ENCODE results near the gene GRHL1. TPM values are rescaled to one million over a fixed set of nuclear protein-coding genes. Genes with fewer than 3 reads are reported as not detected.
"Not testable (repeated sequence)": the region's sequence is repeated elsewhere in the genome, so short reads cannot be mapped to it uniquely, and the experiment has no call there.

The GRHL1 gene
- total and polyA plus RNA-seq, 2 experiments from 2014 or later, result 0.92 to 1.5 TPM

DNA sequence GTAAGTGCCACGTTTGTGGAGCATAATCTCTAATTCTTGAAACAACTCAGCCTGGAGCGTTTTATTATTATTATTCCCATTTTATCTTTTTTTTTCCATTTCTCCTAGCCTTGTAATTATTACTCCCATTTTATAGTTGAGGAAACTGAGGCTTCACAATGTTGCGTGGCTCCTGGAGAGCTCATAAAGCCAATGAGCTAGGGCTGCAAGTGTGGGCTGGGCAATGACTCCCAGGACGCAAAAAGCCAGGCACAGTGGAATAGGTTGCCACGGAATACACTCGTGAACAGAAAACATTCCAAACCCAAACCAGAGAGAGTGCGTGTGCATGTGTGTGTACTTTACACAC is 78.4 kb downstream of the GRHL1 start:
- no peak overlapping the region for H3K4me3 ChIP-seq
- no peaks in the 10 kb centered on the region for H3K36me3 ChIP-seq
- no peaks in the 10 kb centered on the region for H3K9me3 ChIP-seq (ENCODE audit: low read depth)
- no peaks in the 10 kb centered on the region for H3K27me3 ChIP-seq
- DNase-seq (ENCODE audit: low read depth in 1 of 2, low spot score in 1 of 2), result no peak
- TF ChIP-seq, protein P1, sequence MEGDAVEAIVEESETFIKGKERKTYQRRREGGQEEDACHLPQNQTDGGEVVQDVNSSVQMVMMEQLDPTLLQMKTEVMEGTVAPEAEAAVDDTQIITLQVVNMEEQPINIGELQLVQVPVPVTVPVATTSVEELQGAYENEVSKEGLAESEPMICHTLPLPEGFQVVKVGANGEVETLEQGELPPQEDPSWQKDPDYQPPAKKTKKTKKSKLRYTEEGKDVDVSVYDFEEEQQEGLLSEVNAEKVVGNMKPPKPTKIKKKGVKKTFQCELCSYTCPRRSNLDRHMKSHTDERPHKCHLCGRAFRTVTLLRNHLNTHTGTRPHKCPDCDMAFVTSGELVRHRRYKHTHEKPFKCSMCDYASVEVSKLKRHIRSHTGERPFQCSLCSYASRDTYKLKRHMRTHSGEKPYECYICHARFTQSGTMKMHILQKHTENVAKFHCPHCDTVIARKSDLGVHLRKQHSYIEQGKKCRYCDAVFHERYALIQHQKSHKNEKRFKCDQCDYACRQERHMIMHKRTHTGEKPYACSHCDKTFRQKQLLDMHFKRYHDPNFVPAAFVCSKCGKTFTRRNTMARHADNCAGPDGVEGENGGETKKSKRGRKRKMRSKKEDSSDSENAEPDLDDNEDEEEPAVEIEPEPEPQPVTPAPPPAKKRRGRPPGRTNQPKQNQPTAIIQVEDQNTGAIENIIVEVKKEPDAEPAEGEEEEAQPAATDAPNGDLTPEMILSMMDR (IDR thresholded peaks at IDR 0.05; ENCODE audit: low read depth, low read length), result no peak
- H3K4me1 ChIP-seq (ENCODE audit: low read depth), result no peaks in the 10 kb centered on the region
- H3K27ac ChIP-seq, result no peak overlapping the region

DNA sequence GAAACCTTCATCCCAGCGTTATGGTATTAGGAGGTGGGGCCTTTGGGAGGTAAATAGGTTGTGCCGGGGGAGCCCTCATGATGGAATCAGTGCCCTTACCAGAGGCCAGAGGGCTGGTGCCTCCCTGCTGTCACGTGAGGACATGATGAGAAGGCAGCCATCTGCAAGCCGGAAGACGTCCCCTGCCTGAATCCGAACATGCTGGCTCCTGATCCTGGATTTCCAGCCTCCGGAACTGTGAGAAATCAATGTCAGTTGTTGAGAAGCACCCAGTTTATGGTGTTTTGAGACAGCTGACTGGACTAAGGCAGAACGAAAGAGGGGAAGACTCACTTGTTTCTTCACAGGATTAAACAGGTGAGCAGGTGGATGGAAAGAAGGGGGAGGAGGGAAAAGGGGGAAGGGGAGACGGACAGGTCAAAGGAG is 78.8 kb downstream of the GRHL1 start:
- Histone ChIP-seq H3K27ac (no peak overlapping the region), H3K27me3 (no peaks in the 10 kb centered on the region), H3K4me3 (no peak overlapping the region), H3K4me1 (ENCODE audit: low read depth) (no peaks in the 10 kb centered on the region), H3K9me3 (ENCODE audit: low read depth) (no peaks in the 10 kb centered on the region), H3K36me3 (no peaks in the 10 kb centered on the region)
- TF ChIP-seq, protein P1 (IDR thresholded peaks at IDR 0.05; ENCODE audit: low read depth, low read length), result no peak
- no peak for DNase-seq (ENCODE audit: low read depth in 1 of 2, low spot score in 1 of 2)

DNA sequence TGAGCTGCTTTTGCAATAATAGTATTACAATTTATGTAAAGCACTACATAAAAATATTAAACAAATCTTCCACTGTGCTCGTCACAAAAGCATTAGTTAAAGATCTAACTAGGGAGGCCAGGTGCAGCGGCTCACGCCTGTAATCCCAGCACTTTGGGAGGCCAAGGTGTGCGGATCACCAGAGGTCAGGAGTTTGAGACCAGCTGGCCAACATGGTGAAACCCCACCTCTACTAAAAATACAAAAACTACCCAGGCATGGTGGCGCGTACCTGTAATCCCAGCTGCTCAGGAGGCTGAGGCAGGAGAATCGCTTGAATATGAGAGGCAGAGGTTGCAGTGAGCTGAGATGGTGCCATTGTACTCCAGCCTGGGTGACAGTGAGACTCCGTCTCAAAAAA is 79.3 kb downstream of the GRHL1 start:
- not testable (repeated sequence) for H3K27me3 ChIP-seq; H3K4me1 ChIP-seq (ENCODE audit: low read depth)

DNA sequence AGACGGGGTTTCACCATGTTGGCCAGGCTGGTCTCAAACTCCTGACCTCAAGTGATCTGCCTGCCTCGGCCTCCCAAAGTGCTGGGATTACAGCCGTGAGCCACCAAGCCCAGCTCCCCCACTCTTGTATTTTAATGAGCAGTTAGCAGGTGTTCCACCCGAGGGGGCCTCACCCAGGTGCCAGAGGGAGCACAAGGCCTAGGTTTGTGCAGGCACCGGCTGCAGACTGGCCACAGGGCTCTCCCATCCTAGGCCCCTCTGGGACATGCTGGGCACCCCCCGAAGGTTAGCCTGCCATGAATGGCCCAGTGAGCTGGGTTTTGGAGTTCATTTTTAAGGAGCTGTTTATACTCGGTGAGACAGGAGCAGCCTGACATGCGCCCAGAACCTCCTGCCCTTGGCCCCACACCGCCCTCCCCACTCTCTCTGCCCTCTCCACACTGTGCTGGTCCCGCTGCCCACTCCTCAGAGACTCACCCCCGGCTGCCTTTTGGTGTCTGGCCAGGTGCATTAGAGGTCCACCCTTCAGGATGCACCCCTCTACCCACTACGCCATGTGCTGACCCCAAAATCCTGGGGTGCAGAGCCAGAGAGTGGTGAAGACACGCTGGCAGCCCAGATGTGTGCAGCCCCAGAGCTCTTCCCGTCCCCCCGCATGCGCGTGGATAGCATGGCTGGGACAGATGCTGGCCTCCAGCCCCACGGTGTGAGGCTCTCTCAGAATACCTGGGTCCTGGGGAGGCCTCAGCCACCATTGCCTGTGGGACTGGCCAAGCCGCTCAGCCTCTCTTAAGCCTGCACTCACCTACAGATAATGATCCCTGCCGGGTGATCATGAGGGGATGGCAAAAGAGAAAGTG is 80.6 kb downstream of the GRHL1 start:
- Histone ChIP-seq H3K27ac (no peak overlapping the region), H3K9me3 (ENCODE audit: low read depth) (no peaks in the 10 kb centered on the region), H3K4me1 (ENCODE audit: low read depth) (no peaks in the 10 kb centered on the region), H3K27me3 (no peaks in the 10 kb centered on the region), H3K36me3 (no peaks in the 10 kb centered on the region), H3K4me3 (no peak overlapping the region)
- DNase-seq (ENCODE audit: low read depth in 1 of 2, low spot score in 1 of 2), result no peak
- TF ChIP-seq, protein P1 (IDR thresholded peaks at IDR 0.05; ENCODE audit: low read depth, low read length), result no peak

More for the DNA sequence above, 79.3 kb downstream of the GRHL1 start:
- H3K27ac ChIP-seq; H3K9me3 ChIP-seq (ENCODE audit: low read depth); H3K4me3 ChIP-seq; H3K36me3 ChIP-seq; DNase-seq (ENCODE audit: low read depth in 1 of 2, low spot score in 1 of 2): not testable (repeated sequence)

DNA sequence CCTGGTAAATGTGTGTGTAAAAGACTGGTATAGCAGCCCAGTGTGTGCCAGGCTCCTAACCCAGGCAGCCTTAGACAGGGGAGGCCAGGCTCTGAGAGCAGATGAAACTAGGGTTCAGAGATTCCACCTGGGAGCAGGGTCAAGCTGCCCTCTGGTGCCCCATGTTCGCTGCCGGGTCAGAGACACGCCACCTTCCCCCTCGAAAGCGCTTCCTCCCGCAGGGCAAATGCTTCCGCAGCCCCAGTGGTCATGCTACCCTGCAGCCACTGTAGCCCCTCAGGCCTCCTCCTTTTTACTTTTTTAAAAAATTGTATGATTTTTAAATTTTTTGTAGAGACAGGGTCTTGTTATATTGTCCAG is 81.2 kb downstream of the GRHL1 start:
- no peaks in the 10 kb centered on the region for H3K36me3 ChIP-seq
- no peaks in the 10 kb centered on the region for H3K9me3 ChIP-seq (ENCODE audit: low read depth)
- H3K4me3 ChIP-seq, result no peak overlapping the region
- H3K27ac ChIP-seq, result no peak overlapping the region
- H3K4me1 ChIP-seq (ENCODE audit: low read depth), result no peaks in the 10 kb centered on the region
- no peak for DNase-seq (ENCODE audit: low read depth in 1 of 2, low spot score in 1 of 2)
- TF ChIP-seq, protein P1 (IDR thresholded peaks at IDR 0.05; ENCODE audit: low read depth, low read length), result no peak
- H3K27me3 ChIP-seq, result no peaks in the 10 kb centered on the region

DNA sequence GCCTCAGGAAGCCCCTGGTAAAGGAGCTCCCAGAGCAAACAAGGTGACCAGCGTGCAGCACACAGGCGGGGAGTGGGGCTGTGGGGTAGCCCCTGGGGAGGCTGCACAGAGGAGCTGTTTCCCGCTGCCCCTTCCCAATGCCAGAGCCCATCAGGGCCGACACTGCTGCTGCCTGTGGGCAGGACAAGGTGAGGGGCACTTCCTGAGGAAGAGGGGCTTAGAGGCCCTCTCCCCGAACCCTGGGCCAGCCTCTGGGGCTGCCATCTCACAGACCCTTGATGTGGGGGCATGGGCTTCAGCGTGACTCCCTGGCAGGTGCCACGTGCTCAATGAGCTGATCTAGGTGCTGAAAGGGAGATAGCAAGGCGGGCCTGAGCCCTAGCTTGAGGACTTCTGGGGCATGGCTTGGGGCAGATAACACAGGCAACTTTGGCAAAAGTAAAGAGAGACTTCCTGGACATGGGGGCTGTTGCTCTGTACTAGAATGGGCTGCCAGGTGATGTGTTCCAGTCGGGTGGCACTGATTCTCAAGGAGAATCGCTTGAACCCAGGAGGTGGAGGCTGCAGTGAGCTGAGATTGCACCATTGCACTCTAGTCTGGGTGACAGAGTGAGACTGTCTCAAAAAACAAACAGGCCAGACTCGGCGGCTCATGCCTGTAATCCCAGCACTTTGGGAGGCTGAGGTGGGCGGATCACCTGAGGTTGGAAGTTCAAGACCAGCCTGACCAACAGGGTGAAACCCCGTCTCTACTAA is 81.9 kb downstream of the GRHL1 start:
- TF ChIP-seq, protein P1 (IDR thresholded peaks at IDR 0.05; ENCODE audit: low read depth, low read length), result no peak
- H3K4me3 ChIP-seq, result no peak overlapping the region

More for the DNA sequence above, 81.9 kb downstream of the GRHL1 start:
- DNase-seq (ENCODE audit: low read depth in 1 of 2, low spot score in 1 of 2), result peak in 1 of 2 donors; percentile 60
- Histone ChIP-seq H3K27me3 (no peaks in the 10 kb centered on the region), H3K27ac (no peak overlapping the region), H3K9me3 (ENCODE audit: low read depth) (no peaks in the 10 kb centered on the region), H3K4me1 (ENCODE audit: low read depth) (no peaks in the 10 kb centered on the region), H3K36me3 (no peaks in the 10 kb centered on the region)

Measured in cardiac muscle cell (in vitro differentiated cells and primary cell).